ENCODE measurements around the gene SPDEF.

DNA sequence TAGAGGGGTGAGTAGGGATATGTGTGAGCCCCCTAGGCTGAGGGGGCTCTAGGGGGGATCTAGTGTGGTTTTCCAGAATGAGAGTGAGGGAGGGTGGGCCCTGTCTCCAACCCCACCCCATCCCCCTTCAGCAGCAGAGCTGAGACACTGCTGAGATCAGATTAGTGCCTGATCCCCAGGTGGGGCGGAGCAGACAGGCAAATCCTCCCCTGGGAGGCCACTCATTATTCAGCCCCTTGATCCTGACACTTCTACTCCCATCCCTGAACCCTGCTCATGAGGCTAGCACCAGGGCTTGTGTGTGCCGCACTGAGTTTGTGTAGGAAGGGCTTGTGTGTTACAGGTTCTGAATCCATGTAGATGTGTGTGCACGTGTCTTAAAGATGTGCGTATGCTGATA, 42.5 kb downstream of the SPDEF start:
- TF ChIP-seq, protein P1, sequence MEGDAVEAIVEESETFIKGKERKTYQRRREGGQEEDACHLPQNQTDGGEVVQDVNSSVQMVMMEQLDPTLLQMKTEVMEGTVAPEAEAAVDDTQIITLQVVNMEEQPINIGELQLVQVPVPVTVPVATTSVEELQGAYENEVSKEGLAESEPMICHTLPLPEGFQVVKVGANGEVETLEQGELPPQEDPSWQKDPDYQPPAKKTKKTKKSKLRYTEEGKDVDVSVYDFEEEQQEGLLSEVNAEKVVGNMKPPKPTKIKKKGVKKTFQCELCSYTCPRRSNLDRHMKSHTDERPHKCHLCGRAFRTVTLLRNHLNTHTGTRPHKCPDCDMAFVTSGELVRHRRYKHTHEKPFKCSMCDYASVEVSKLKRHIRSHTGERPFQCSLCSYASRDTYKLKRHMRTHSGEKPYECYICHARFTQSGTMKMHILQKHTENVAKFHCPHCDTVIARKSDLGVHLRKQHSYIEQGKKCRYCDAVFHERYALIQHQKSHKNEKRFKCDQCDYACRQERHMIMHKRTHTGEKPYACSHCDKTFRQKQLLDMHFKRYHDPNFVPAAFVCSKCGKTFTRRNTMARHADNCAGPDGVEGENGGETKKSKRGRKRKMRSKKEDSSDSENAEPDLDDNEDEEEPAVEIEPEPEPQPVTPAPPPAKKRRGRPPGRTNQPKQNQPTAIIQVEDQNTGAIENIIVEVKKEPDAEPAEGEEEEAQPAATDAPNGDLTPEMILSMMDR (tag by site-specific recombination; IDR thresholded peaks at IDR 0.05), result no peak
- TF ChIP-seq ZNF426 (tag by site-specific recombination; IDR thresholded peaks at IDR 0.05), result no peak
- no peak for TF ChIP-seq ZNF561 (tag by site-specific recombination; IDR thresholded peaks at IDR 0.05; ENCODE audit: borderline replicate concordance)
- no peak for TF ChIP-seq ZBTB17 (tag by site-specific recombination; IDR thresholded peaks at IDR 0.05)
- no peak for TF ChIP-seq ZNF274 (IDR thresholded peaks at IDR 0.05; ENCODE audit: low read length)
- no peak for TF ChIP-seq ZNF274 (tag by site-specific recombination; IDR thresholded peaks at IDR 0.05; ENCODE audit: borderline replicate concordance)
- TF ChIP-seq, protein P2, sequence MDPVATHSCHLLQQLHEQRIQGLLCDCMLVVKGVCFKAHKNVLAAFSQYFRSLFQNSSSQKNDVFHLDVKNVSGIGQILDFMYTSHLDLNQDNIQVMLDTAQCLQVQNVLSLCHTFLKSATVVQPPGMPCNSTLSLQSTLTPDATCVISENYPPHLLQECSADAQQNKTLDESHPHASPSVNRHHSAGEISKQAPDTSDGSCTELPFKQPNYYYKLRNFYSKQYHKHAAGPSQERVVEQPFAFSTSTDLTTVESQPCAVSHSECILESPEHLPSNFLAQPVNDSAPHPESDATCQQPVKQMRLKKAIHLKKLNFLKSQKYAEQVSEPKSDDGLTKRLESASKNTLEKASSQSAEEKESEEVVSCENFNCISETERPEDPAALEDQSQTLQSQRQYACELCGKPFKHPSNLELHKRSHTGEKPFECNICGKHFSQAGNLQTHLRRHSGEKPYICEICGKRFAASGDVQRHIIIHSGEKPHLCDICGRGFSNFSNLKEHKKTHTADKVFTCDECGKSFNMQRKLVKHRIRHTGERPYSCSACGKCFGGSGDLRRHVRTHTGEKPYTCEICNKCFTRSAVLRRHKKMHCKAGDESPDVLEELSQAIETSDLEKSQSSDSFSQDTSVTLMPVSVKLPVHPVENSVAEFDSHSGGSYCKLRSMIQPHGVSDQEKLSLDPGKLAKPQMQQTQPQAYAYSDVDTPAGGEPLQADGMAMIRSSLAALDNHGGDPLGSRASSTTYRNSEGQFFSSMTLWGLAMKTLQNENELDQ (tag by site-specific recombination; IDR thresholded peaks at IDR 0.05; ENCODE audit: low read depth), result no peak
- no peak for TF ChIP-seq ZNF48 (tag by site-specific recombination; IDR thresholded peaks at IDR 0.05)

All from HEK293 (cell line).